ENCODE measurements around the gene MIEF2. TPM values are rescaled to one million over a fixed set of nuclear protein-coding genes. Genes with fewer than 3 reads are reported as not detected.

Gene MIEF2
- total RNA-seq, 4 donors from 2014 or later = 12.8 to 34.5 (median 18.1) TPM

DNA sequence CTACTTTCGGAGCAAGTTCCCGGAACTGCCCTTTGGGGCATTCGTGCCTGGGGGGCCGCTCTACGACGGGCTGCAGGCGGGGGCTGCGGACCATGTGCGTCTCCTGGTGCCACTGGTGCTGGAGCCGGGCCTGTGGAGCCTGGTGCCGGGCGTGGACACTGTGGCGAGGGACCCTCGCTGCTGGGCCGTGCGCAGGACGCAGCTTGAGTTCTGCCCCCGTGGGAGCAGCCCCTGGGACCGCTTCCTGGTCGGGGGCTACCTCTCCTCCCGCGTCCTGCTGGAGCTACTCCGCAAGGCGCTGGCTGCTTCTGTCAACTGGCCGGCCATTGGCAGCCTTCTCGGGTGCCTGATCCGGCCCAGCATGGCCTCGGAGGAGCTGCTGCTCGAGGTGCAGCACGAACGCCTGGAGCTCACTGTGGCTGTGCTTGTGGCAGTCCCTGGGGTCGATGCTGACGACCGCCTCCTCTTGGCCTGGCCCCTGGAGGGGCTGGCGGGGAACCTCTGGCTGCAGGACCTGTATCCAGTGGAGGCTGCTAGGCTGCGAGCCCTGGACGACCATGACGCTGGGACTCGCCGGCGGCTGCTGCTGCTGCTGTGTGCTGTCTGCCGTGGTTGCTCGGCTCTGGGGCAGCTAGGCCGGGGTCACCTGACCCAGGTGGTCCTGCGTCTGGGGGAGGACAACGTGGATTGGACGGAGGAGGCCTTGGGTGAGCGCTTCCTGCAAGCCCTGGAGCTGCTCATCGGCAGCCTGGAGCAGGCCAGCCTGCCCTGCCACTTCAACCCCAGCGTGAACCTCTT is 3.6 kb downstream of the MIEF2 start:
- Histone ChIP-seq H3K9me3 (no peaks in the 10 kb centered on the region), H3K27me3 (no peaks in the 10 kb centered on the region), H3K4me3 (no peak overlapping the region), H3K36me3 (no peaks in the 10 kb centered on the region), H3K4me1 (peaks cover 0 to 21% of the 10 kb centered on the region in 2 donors), H3K27ac (no peak overlapping the region)
- DNase-seq = no peak
- TF ChIP-seq POLR2A (IDR thresholded peaks at IDR 0.05) = no peak
- TF ChIP-seq, protein P1, sequence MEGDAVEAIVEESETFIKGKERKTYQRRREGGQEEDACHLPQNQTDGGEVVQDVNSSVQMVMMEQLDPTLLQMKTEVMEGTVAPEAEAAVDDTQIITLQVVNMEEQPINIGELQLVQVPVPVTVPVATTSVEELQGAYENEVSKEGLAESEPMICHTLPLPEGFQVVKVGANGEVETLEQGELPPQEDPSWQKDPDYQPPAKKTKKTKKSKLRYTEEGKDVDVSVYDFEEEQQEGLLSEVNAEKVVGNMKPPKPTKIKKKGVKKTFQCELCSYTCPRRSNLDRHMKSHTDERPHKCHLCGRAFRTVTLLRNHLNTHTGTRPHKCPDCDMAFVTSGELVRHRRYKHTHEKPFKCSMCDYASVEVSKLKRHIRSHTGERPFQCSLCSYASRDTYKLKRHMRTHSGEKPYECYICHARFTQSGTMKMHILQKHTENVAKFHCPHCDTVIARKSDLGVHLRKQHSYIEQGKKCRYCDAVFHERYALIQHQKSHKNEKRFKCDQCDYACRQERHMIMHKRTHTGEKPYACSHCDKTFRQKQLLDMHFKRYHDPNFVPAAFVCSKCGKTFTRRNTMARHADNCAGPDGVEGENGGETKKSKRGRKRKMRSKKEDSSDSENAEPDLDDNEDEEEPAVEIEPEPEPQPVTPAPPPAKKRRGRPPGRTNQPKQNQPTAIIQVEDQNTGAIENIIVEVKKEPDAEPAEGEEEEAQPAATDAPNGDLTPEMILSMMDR (IDR thresholded peaks at IDR 0.05) = no peak
- intact Hi-C loops (cut with DNase I; ENCODE audit: low total_unique reads) = no loop called here

DNA sequence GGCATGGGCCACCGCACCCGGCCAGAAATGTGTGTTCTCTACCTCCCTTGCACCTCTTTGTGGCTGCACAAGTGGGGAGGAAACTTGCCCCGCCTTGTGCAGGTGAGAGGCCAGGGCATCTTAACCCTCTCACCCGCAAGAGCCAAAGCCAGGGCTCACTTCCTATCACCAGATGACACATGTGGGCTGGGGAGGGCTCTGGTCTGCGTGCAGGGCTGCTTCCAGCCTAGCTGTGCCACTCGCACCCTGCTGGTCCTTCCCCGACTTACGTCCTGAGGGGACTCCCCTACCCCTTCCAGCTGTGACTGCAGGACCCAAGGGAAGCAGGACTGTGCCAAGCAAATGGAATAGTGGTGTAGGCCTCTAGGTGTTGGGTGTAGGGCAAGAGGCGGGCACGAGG is 6.9 kb downstream of the MIEF2 start:
- DNase-seq = no peak
- intact Hi-C loops (cut with DNase I; ENCODE audit: low total_unique reads) = no loop called here
- H3K4me1 ChIP-seq = peaks cover 0 to 4% of the 10 kb centered on the region in 2 donors
- TF ChIP-seq, protein P1 (IDR thresholded peaks at IDR 0.05) = no peak
- no peak for TF ChIP-seq POLR2A (IDR thresholded peaks at IDR 0.05)
- H3K4me3 ChIP-seq = no peak overlapping the region
- no peaks in the 10 kb centered on the region for H3K9me3 ChIP-seq
- no peaks in the 10 kb centered on the region for H3K27me3 ChIP-seq
- H3K27ac ChIP-seq = no peak overlapping the region
- H3K36me3 ChIP-seq = no peaks in the 10 kb centered on the region

DNA sequence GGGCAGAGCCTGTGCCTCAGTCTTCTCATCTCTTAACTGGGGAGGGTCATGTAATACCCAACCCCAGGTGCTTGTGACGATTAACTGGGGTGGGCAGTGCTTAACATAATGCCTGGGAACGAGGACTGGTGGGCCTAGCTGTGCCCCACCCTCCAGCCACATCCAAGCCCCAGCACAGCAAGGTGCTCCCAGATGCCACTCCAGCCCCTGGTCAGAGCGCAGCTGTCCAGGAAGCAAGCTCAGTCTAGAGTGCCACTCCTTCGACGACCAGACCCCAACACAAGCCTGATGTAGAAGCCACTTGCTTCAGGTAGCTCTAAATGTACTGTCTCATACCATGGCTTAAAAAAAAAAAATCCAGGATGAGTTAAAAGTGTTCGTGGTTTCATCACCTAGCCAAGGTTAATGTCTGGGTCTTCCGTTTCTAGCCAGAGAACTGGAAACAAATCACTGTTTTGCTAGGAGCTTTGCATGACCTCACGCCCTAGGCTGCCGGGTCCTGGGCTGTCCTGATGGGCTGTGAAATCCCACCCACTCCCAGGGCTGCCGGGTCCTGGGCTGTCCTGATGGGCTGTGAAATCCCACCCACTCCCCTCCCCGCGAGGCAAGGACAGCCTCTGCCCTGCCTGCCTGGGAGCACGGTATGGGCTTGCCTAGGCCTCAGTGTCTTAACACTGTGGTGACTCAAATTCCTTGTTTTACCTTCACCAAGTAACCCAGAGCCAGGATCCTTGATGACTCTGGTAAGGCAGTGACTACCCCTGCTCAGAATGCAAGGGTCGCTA is 7.7 kb downstream of the MIEF2 start:
- Histone ChIP-seq H3K27ac (no peak overlapping the region), H3K27me3 (no peaks in the 10 kb centered on the region), H3K9me3 (no peaks in the 10 kb centered on the region), H3K4me3 (no peak overlapping the region), H3K36me3 (no peaks in the 10 kb centered on the region), H3K4me1 (no peaks in the 10 kb centered on the region)
- TF ChIP-seq, protein P1 (IDR thresholded peaks at IDR 0.05) = no peak
- TF ChIP-seq POLR2A (IDR thresholded peaks at IDR 0.05) = no peak
- DNase-seq = no peak
- intact Hi-C loops (cut with DNase I; ENCODE audit: low total_unique reads) = no loop called here

DNA sequence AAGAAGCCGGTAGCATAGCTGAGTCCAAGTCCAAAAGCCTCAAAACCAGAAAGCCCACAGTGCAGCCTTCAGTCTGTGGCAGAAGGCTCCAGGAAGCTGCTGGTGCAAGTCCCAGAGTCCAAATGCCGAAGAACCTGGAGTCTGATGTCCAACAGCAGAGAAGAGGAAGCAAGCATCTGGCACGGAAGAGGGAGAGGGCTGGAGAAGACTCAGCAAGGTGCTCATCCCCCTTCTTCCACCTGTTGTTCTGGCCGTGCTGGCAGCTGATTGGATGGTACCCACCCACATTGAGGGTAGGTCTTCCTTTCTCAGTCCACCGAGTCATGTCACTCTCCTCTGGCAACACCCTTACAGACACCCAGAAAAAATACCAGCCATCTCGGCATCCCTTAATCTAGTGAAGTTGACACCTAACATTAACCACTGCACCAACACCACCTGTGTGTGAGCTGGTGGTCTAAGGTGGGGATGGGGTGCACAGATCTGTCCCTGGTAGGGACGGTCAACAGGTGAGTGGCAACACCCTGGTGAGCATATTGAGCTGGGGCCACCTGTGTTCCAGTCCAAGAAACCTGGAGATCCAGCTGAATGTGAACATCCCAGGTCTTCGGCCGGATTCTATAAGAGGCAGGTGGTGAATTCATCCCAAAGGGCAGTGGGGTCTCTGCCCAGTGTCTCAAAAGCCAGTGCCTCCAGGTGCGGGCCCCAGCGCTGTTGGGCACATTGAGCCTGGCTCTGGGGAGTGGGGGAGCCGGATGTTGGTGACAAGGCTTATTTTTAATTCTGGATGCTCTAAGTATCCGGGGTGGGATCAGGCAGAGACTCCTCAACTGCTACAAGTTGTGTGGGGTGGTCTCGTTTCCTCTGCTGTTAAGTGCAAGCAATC is 9.8 kb downstream of the MIEF2 start:
- no peaks in the 10 kb centered on the region for H3K9me3 ChIP-seq
- H3K27me3 ChIP-seq = no peaks in the 10 kb centered on the region
- H3K4me1 ChIP-seq = no peaks in the 10 kb centered on the region
- no peak overlapping the region for H3K27ac ChIP-seq
- H3K36me3 ChIP-seq = no peaks in the 10 kb centered on the region
- intact Hi-C loops (cut with DNase I; ENCODE audit: low total_unique reads) = no loop called here
- H3K4me3 ChIP-seq = no peak overlapping the region
- no peak for DNase-seq
- no peak for TF ChIP-seq POLR2A (IDR thresholded peaks at IDR 0.05)
- TF ChIP-seq, protein P1 (IDR thresholded peaks at IDR 0.05) = no peak
